NCI-H748 treated with DMSO at 0.1 percent for 48 hours (cell line): ENCODE results near the gene PER3.

ENCODE experiments used
- DNase-seq: peaks from one replicate; lab custom pipeline; 2025; lab: John Stamatoyannopoulos, UW

Gene PER3

GRCh38 chr1:7873801-7874795 lies 90.0 kb downstream of the PER3 start:
- no peak for DNase-seq

GRCh38 chr1:7878027-7878426 lies 93.9 kb downstream of the PER3 start:
- no peak for DNase-seq

GRCh38 chr1:7879228-7879627 lies 95.1 kb downstream of the PER3 start:
- DNase-seq: no peak

- DNase-seq: no peak
Observed at GRCh38 chr1:7884757-7885156, 100.7 kb downstream of the PER3 start.

GRCh38 chr1:7885513-7886404 lies 101.7 kb downstream of the PER3 start:
- no peak for DNase-seq

- no peak for DNase-seq
Observed at GRCh38 chr1:7886405-7886745, 102.3 kb downstream of the PER3 start.

GRCh38 chr1:7888248-7889081 lies 104.4 kb downstream of the PER3 start:
- DNase-seq: no peak

- DNase-seq: no peak
Observed at GRCh38 chr1:7890853-7891252, 106.8 kb downstream of the PER3 start.

GRCh38 chr1:7891804-7892203 lies 107.7 kb downstream of the PER3 start:
- DNase-seq: no peak

GRCh38 chr1:7893529-7894180 lies 109.6 kb downstream of the PER3 start:
- DNase-seq: no peak
